ENCODE results near the gene VIPAS39. TPM values are rescaled to one million over a fixed set of nuclear protein-coding genes. Genes with fewer than 3 reads are reported as not detected.

The VIPAS39 gene
- total RNA-seq, 1 donor from 2014 or later = 15.3 TPM

GRCh38 chr14:77478796-77479195 is 21.4 kb upstream of the VIPAS39 start:
- CTCF ChIA-PET = no interaction called here
- no peak overlapping the region for H3K4me3 Mint-ChIP-seq
- ATAC-seq (ENCODE audit: low read depth) = peak; percentile 49
- H3K27me3 Mint-ChIP-seq = no peaks in the 10 kb centered on the region
- no peak for TF ChIP-seq CTCF (IDR thresholded peaks at IDR 0.05)
- H3K9me3 Mint-ChIP-seq = no peaks in the 10 kb centered on the region
- POLR2A ChIA-PET = no interaction called here
- H3K4me1 Mint-ChIP-seq = no peaks in the 10 kb centered on the region
- no peaks in the 10 kb centered on the region for H3K36me3 Mint-ChIP-seq (ENCODE audit: low read depth)
- no peak overlapping the region for H3K27ac Mint-ChIP-seq
- DNase-seq = no peak
- intact Hi-C loops (cut with micrococcal nuclease) = no loop called here

GRCh38 chr14:77478029-77478428 is 20.6 kb upstream of the VIPAS39 start:
- ATAC-seq (ENCODE audit: low read depth) (no peak), DNase-seq (no peak)
- CTCF ChIA-PET = no interaction called here
- POLR2A ChIA-PET = no interaction called here
- H3K36me3 Mint-ChIP-seq (ENCODE audit: low read depth) = no peaks in the 10 kb centered on the region
- no peak overlapping the region for H3K27ac Mint-ChIP-seq
- no peaks in the 10 kb centered on the region for H3K9me3 Mint-ChIP-seq
- intact Hi-C loops (cut with micrococcal nuclease) = no loop called here
- TF ChIP-seq CTCF (IDR thresholded peaks at IDR 0.05) = no peak
- H3K4me3 Mint-ChIP-seq = no peak overlapping the region
- no peaks in the 10 kb centered on the region for H3K4me1 Mint-ChIP-seq
- H3K27me3 Mint-ChIP-seq = no peaks in the 10 kb centered on the region

GRCh38 chr14:77475432-77476115 is 18.2 kb upstream of the VIPAS39 start:
- TF ChIP-seq CTCF (IDR thresholded peaks at IDR 0.05) = no peak
- DNase-seq = no peak
- ChIA-PET CTCF (no interaction called here), POLR2A (interaction anchor here (0.8 kb wide), 1 partner anchor 45 kb away, joined by 3 read pairs; no protein-coding TSS in a partner anchor)
- intact Hi-C loops (cut with micrococcal nuclease) = no loop called here
- no peaks in the 10 kb centered on the region for H3K27me3 Mint-ChIP-seq
- no peaks in the 10 kb centered on the region for H3K9me3 Mint-ChIP-seq
- no peak overlapping the region for H3K4me3 Mint-ChIP-seq
- no peak for ATAC-seq (ENCODE audit: low read depth)
- H3K36me3 Mint-ChIP-seq (ENCODE audit: low read depth) = no peaks in the 10 kb centered on the region
- H3K4me1 Mint-ChIP-seq = no peaks in the 10 kb centered on the region
- H3K27ac Mint-ChIP-seq = no peak overlapping the region

GRCh38 chr14:77474479-77475177 is 17.2 kb upstream of the VIPAS39 start:
- no peak overlapping the region for H3K4me3 Mint-ChIP-seq
- H3K9me3 Mint-ChIP-seq = no peaks in the 10 kb centered on the region
- H3K27me3 Mint-ChIP-seq = no peaks in the 10 kb centered on the region
- H3K4me1 Mint-ChIP-seq = no peaks in the 10 kb centered on the region
- no peak for TF ChIP-seq CTCF (IDR thresholded peaks at IDR 0.05)
- H3K36me3 Mint-ChIP-seq (ENCODE audit: low read depth) = peaks cover 2% of the 10 kb centered on the region
- no peak for ATAC-seq (ENCODE audit: low read depth)
- H3K27ac Mint-ChIP-seq = no peak overlapping the region
- POLR2A ChIA-PET = no interaction called here
- CTCF ChIA-PET = no interaction called here
- intact Hi-C loops (cut with micrococcal nuclease) = no loop called here
- DNase-seq = no peak

GRCh38 chr14:77473921-77474320 is 16.5 kb upstream of the VIPAS39 start:
- no peak for DNase-seq
- H3K9me3 Mint-ChIP-seq = no peaks in the 10 kb centered on the region
- POLR2A ChIA-PET = no interaction called here
- no peaks in the 10 kb centered on the region for H3K4me1 Mint-ChIP-seq
- TF ChIP-seq CTCF (IDR thresholded peaks at IDR 0.05) = no peak
- intact Hi-C loops (cut with micrococcal nuclease) = no loop called here
- H3K27me3 Mint-ChIP-seq = no peaks in the 10 kb centered on the region
- H3K27ac Mint-ChIP-seq = no peak overlapping the region
- CTCF ChIA-PET = no interaction called here
- no peak for ATAC-seq (ENCODE audit: low read depth)
- H3K4me3 Mint-ChIP-seq = no peak overlapping the region
- H3K36me3 Mint-ChIP-seq (ENCODE audit: low read depth) = peaks cover 9% of the 10 kb centered on the region
